ENCODE results near the gene KCTD12. TPM values are rescaled to one million over a fixed set of nuclear protein-coding genes. Genes with fewer than 3 reads are reported as not detected.

The KCTD12 gene
- total RNA-seq, 4 donors from 2014 or later = 112 to 169 (median 148) TPM

GRCh38 chr13:76861859-76862258 is 24.3 kb downstream of the KCTD12 start:
- H3K4me1 ChIP-seq = peaks cover 0 to 5% (median 2%) of the 10 kb centered on the region in 4 donors
- H3K9me3 ChIP-seq = no peaks in the 10 kb centered on the region
- no peaks in the 10 kb centered on the region for H3K27me3 ChIP-seq
- no peaks in the 10 kb centered on the region for H3K36me3 ChIP-seq
- WGBS = 76% methylated on average over 3 of the region's 3 CpGs
- H3K27ac ChIP-seq (replicated peaks in 1 of 4) = no peak overlapping the region
- intact Hi-C loops (cut with DNase I) = no loop called here
- DNase-seq (ENCODE audit: extremely low spot score) = no peak
- TF ChIP-seq EP300 (IDR thresholded peaks at IDR 0.05) = no peak
- no peak overlapping the region for H3K4me3 ChIP-seq

- intact Hi-C loops (cut with DNase I) = no loop called here
- 88% methylated on average over 2 of the region's 2 CpGs for WGBS
- Histone ChIP-seq H3K27ac (replicated peaks in 1 of 4) (no peak overlapping the region), H3K4me1 (peaks cover 0 to 5% (median 2%) of the 10 kb centered on the region in 4 donors), H3K4me3 (no peak overlapping the region), H3K27me3 (no peaks in the 10 kb centered on the region), H3K36me3 (no peaks in the 10 kb centered on the region), H3K9me3 (no peaks in the 10 kb centered on the region)
- no peak for TF ChIP-seq CTCF (IDR thresholded peaks at IDR 0.05)
- TF ChIP-seq POLR2A (IDR thresholded peaks at IDR 0.05; ENCODE audit: low read depth) = no peak
- no peak for TF ChIP-seq POLR2AphosphoS5 (IDR thresholded peaks at IDR 0.05)
- no peak for DNase-seq (ENCODE audit: extremely low spot score)
Observed at GRCh38 chr13:76860706-76861105, 25.5 kb downstream of the KCTD12 start.

- H3K9me3 ChIP-seq = no peaks in the 10 kb centered on the region
- 93% methylated on average over 1 of the region's 1 CpG for WGBS
- intact Hi-C loops (cut with DNase I) = no loop called here
- H3K27ac ChIP-seq (replicated peaks in 1 of 4) = no peak overlapping the region
- no peaks in the 10 kb centered on the region for H3K36me3 ChIP-seq
- TF ChIP-seq POLR2A (IDR thresholded peaks at IDR 0.05; ENCODE audit: low read depth) (no peak), CTCF (IDR thresholded peaks at IDR 0.05) (no peak), EP300 (IDR thresholded peaks at IDR 0.05) (no peak), POLR2AphosphoS5 (IDR thresholded peaks at IDR 0.05) (no peak)
- no peak for DNase-seq (ENCODE audit: extremely low spot score)
- H3K4me3 ChIP-seq = no peak overlapping the region
- peaks cover 0 to 6% (median 2%) of the 10 kb centered on the region in 4 donors for H3K4me1 ChIP-seq
- H3K27me3 ChIP-seq = no peaks in the 10 kb centered on the region
Observed at GRCh38 chr13:76854894-76855293, 31.3 kb downstream of the KCTD12 start.

GRCh38 chr13:76853921-76854608 is 32.1 kb downstream of the KCTD12 start:
- no peak for DNase-seq (ENCODE audit: extremely low spot score)
- peaks cover 0 to 6% (median 2%) of the 10 kb centered on the region in 4 donors for H3K4me1 ChIP-seq
- intact Hi-C loops (cut with DNase I) = no loop called here
- no peaks in the 10 kb centered on the region for H3K9me3 ChIP-seq
- no peaks in the 10 kb centered on the region for H3K36me3 ChIP-seq
- no peak for TF ChIP-seq CTCF (IDR thresholded peaks at IDR 0.05)
- no peak for TF ChIP-seq POLR2AphosphoS5 (IDR thresholded peaks at IDR 0.05)
- no peak for TF ChIP-seq EP300 (IDR thresholded peaks at IDR 0.05)
- TF ChIP-seq POLR2A (IDR thresholded peaks at IDR 0.05; ENCODE audit: low read depth) = no peak
- no peak overlapping the region for H3K27ac ChIP-seq (replicated peaks in 1 of 4)
- WGBS = 81% methylated on average over 4 of the region's 4 CpGs
- H3K4me3 ChIP-seq = no peak overlapping the region
- H3K27me3 ChIP-seq = no peaks in the 10 kb centered on the region

- 95% methylated on average over 1 of the region's 1 CpG for WGBS
- H3K27me3 ChIP-seq = no peaks in the 10 kb centered on the region
- H3K4me3 ChIP-seq = no peak overlapping the region
- H3K9me3 ChIP-seq = no peaks in the 10 kb centered on the region
- no peak for DNase-seq (ENCODE audit: extremely low spot score)
- H3K27ac ChIP-seq (replicated peaks in 1 of 4) = no peak overlapping the region
- H3K4me1 ChIP-seq = peaks cover 0 to 9% (median 3%) of the 10 kb centered on the region in 4 donors
- TF ChIP-seq EP300 (IDR thresholded peaks at IDR 0.05) (no peak), POLR2A (IDR thresholded peaks at IDR 0.05; ENCODE audit: low read depth) (no peak), CTCF (IDR thresholded peaks at IDR 0.05) (no peak), POLR2AphosphoS5 (IDR thresholded peaks at IDR 0.05) (no peak)
- intact Hi-C loops (cut with DNase I) = no loop called here
- no peaks in the 10 kb centered on the region for H3K36me3 ChIP-seq
Observed at GRCh38 chr13:76853481-76853880, 32.7 kb downstream of the KCTD12 start.
